Activated T-cell treated with anti-CD3 and anti-CD28 coated beads for 24 hours (primary cell): ENCODE measurements around the gene GALNT2.

Experiments
- DNase-seq: peaks from one replicate; pipeline ENCODE4 v3.0.0-alpha.2; 2020; ENCODE audit warnings: low read depth

GALNT2 gene

GRCh38 chr1:230066466-230067404 lies at the start of gene GALNT2:
GALNT2 (plus strand) TSS chr1:230067238; CDS start chr1:230067281, 43 bp downstream.
- peak; percentile 83 for DNase-seq

- no peak for DNase-seq
These were observed 46.6 kb upstream of the GALNT2 start for GRCh38 chr1:230020451-230020850.

GRCh38 chr1:230022666-230023380 lies 44.2 kb upstream of the GALNT2 start:
- no peak for DNase-seq

DNA sequence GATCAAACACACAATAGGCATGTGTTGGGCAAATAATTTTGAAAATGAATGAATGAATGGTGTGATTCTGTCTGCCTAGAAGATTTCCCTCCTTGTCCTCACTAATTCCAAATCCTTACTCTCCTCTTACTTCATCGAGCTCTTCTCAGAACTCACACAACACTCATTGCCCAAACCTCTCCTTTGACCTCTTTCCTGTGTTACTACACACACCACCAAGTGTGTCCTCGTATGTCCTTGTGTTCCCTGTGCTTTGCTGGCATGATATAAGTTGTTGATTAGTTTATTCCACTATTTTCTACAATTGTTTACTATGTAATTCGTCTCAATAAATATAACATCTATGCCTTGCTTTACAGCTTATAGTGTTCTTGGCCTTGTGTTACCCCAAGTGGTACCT lies 41.4 kb upstream of the GALNT2 start:
- DNase-seq: no peak

- no peak for DNase-seq
These were observed 40.9 kb upstream of the GALNT2 start for GRCh38 chr1:230026139-230026538.

DNA sequence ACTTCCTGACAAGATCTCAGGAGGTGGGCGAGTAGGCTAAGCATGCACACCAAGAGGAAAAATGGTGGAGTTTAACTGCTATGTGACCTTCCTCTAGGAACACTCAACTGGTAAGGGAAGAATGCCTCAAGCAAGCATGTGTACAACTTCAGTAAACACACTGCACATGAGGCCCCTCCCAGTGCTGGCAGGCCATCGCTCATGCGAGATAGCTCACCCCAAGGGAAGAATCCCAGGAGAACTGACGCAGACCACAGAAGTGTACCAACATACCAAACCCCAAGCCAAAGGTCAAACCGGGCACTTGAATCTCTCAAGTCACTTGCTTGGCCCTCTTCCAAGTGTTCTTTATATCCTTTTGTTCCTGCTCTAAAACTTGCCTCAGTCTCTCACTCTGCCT lies 40.5 kb upstream of the GALNT2 start:
- no peak for DNase-seq

- DNase-seq: no peak
These were observed 38.3 kb upstream of the GALNT2 start for GRCh38 chr1:230028602-230029223.

- DNase-seq: no peak
These were observed 37.6 kb upstream of the GALNT2 start for GRCh38 chr1:230029244-230029941.

DNA sequence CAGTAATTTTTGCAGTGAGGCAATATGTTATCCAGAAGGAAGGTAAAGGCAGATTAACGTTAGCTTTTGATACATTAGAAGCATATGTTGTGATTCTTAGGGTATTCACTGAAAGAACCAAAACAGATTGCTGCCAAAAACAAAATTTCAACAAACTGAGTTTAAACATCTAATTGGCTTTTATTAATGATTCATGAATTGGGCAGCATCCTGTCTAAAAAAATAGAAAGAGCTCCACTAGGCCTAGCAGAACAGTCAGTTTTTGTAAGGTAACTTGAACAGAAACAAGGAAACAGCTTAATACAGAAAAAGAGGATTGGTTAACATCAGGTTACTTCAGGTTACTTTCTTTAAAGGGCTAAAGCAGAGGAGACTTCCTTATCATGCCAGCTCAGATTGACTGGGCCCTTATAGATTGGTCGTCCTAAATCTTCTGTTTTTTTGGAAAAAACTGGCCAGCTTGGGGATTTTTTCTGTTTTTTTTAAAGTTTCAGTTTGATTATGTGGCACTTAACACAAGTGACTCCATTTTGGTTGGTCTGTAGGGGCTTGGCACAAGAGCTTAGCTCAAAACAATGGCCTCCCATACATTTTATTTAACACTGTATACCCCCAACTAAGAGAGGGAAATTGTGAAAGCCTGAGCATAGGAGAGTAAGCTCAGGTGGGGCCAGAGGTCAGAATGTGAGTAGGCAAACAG lies 36.8 kb upstream of the GALNT2 start:
- DNase-seq: no peak

- DNase-seq: no peak
These were observed 35.9 kb upstream of the GALNT2 start for GRCh38 chr1:230031131-230031530.

GRCh38 chr1:230032516-230033281 lies 34.3 kb upstream of the GALNT2 start:
- DNase-seq: no peak

DNA sequence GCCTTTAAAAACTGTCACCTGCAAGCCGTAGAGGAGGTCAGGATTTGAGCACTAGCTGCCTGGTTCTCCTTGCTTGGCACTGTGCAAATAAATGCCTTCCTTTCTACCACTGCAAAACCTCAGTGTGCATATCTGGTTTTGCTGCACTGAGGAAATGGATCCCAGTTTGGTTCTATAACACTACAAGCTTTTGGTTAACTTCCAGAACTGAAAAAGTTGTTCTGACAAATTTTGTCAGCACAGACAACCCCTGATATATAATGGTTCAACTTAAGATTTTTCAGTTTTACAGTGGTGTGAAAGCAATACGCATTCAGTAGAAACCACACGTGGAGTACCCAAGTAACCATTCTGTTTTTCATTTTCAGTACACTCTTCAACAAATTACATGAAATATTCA lies 29.8 kb upstream of the GALNT2 start:
- DNase-seq: no peak

DNA sequence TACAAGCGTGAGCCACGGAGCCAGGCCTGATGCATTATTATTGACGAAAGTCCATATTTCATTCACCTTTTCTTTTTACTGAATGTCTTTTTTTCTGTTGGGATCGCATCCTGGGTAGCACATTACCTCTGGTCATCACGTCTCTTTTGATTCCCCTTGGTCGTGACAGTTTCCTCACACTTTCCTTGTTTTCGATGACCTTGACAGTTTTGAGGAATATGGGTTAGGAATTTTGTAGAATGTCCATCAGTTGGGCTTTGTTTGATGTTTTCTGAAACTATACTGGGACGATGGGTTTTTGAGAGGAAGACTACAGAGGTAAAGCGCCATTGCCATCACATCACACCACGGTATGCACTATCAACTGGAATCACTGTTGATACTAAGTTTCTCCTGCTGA lies 26.6 kb upstream of the GALNT2 start:
- no peak for DNase-seq

DNA sequence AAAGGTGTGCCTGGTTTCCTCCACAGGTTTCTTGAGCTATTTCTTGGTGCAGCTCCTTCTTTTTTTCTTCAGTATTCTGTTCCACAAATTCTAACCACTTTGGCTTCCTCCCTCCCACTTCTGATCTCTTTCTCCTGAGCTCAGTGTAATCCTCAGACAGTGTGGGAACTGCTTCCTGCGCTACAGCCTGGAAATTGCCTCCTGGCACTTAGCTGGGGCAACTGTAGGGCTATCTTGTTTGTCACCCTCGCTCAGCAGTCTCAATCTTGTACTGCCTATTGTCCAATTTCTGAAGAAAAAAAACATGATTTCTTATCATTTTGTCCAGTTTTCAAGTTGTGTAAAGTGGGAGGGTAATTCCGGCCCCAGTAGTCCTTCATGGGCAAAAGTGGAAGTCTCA lies 24.0 kb upstream of the GALNT2 start:
- no peak for DNase-seq

DNA sequence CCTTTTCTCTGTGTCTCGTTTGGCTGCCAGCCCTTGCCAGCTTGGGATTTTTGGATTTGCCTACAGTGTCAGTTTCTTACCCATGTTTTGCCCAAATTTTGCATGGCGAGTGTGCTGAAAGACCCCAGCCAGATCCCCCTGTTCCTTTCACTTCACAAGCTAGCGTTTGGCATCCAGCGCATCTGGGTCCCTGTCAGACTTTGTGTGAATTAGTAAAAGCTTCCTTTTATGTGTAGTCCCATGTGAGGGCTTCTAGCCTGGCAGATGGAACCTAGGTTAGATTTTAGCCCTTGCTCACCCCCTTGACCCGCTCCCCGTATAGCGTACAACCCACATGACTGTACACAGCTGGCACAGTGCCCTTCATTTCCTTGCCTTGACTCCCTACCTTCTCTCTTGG lies 22.3 kb upstream of the GALNT2 start:
- DNase-seq: no peak

GRCh38 chr1:230047114-230047865 lies 19.7 kb upstream of the GALNT2 start:
- no peak for DNase-seq

- DNase-seq: no peak
These were observed 18.7 kb upstream of the GALNT2 start for GRCh38 chr1:230048322-230048721.

DNA sequence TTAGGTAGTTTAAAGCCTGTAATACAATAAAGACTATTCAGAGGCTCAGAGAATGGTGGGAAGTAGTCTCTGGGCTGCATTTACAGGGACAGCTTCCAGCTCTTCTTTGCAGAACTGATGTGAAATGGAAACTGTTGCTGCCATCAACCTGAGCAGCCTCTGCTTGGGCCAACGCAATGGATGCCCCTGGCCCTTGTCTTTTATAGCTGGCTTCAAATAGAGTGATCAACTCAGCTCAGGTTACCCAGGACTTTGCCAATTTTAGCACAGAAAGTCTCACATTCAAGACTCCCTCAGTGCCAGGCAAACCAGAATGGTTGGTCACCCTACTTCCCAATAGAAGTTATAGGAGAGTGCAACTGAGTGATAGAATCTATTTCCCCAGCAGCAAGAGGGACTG lies 18.1 kb upstream of the GALNT2 start:
- no peak for DNase-seq

DNA sequence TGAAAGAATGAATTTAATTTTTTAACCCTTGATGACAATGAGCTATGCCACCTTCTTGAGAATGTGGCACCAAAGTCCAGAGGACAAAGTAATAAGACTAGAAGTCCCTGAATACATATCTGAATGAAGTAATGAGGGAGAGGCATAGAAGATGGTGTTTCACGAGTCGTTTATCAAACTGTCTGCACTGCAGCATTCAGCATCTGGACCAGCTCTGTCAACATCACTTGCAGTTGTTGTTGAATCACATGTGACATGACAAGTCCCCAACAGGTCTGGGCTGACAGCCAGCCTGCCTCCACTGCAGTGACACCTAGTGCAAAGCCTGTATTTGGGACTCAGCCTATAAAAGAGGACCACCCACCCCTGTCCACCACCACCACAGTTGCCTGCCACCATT lies 17.3 kb upstream of the GALNT2 start:
- no peak for DNase-seq
